K562 (cell line): ENCODE results near the gene AKNA. TPM values are rescaled to one million over a fixed set of nuclear protein-coding genes. Genes with fewer than 3 reads are reported as not detected.

Source experiments
- ARNT ChIP-seq, 2 experiments: fragments of 450-650 bp; IDR thresholded peaks; 2 replicates each; pipeline ENCODE4 v1.6.1; 2016; ENCODE audit warnings: mild to moderate bottlenecking in 1 of 2
- E2F3 ChIP-seq: fragments of 250-450 bp; sonication (Bioruptor Pico); IDR thresholded peaks from 2 replicates; pipeline ENCODE4 v1.4.0; 2020; ENCODE audit warnings: mild to moderate bottlenecking
- ESRRA ChIP-seq: fragments of 450-650 bp; IDR thresholded peaks from 2 replicates; pipeline ENCODE4 v1.6.1; 2014; ENCODE audit warnings: low read depth, mild to moderate bottlenecking, moderate library complexity, borderline replicate concordance
- FOXJ2 ChIP-seq: fragments of 200-800 bp; sonication (Bioruptor generic); IDR thresholded peaks from 2 replicates; pipeline ENCODE4 v1.6.1; 2016; ENCODE audit warnings: missing genetic modification characterization, missing compliant biosample characterization
- KDM5B ChIP-seq: fragments of 200-600 bp; sonication (generic); IDR thresholded peaks from 2 replicates; pipeline ENCODE4 v1.6.1; 2012; ENCODE audit warnings: low read depth, mild to moderate bottlenecking, moderate library complexity, low read length, control low read depth, inconsistent platforms; ENCODE audit not compliant: insufficient replicate concordance
- SAP30 ChIP-seq: fragments of 200-600 bp; sonication (generic); IDR thresholded peaks from 2 replicates; pipeline ENCODE4 v1.6.1; 2012; ENCODE audit warnings: borderline replicate concordance, low read depth, mild to moderate bottlenecking, moderate library complexity, low read length, control low read depth, inconsistent platforms; ENCODE audit not compliant: insufficient read depth, poor library complexity, severe bottlenecking
- polyA plus RNA-seq, 8 experiments: library from polyadenylated mRNA; depleted of rRNA in 4 of 8; stranded (reverse) in 5 of 8; unstranded in 3 of 8; fragments of >200 nt; fragmentation: Nextera tagmentation in 2 of 8; fragmentation: Illumina TruSeq in 1 of 8; extraction: Ambion mirVana in 2 of 8; extraction: Trizol in 1 of 8; gene quantifications; 2 replicates each; pipeline versions ENCODE4 v1.2.1 to v1.2.3, GENCODE V29; 2011 to 2014; ENCODE audit warnings: inconsistent platforms in 1 of 8, missing spikeins in 1 of 8
- total RNA-seq, 7 experiments: library from RNA; depleted of rRNA in 6 of 7; stranded (reverse); fragments of >200 nt in 6 of 7; fragmentation: Illumina TruSeq in 2 of 7; extraction: Trizol in 2 of 7; gene quantifications; 2 replicates each; pipeline versions ENCODE4 v1.2.1 to v1.2.3, GENCODE V29; 2011 to 2021; ENCODE audit warnings: low replicate concordance in 1 of 7
- TF ChIP-seq, protein P1 (sequence below): IDR thresholded peaks from 2 replicates; pipeline ENCODE4 v1.6.1; 2011; ENCODE audit warnings: borderline replicate concordance, low read depth, mild to moderate bottlenecking, moderate library complexity, low read length; ENCODE audit not compliant: insufficient read depth, poor library complexity, severe bottlenecking
- TF ChIP-seq, protein P2 (sequence below), 2 experiments: fragments of 250-450 bp in 1 of 2; fragments of 450-650 bp in 1 of 2; sonication (Bioruptor Pico) in 1 of 2; IDR thresholded peaks; 2 replicates each; pipeline versions ENCODE4 v1.6.1 to v1.8.0; 2016 to 2021; ENCODE audit warnings: mild to moderate bottlenecking in 2 of 2, moderate library complexity in 2 of 2, missing compliant biosample characterization in 1 of 2, missing genetic modification characterization in 1 of 2
- TF ChIP-seq, protein P3 (sequence below): fragments of 450-650 bp; IDR thresholded peaks from 2 replicates; pipeline ENCODE4 v1.6.1; 2016; ENCODE audit warnings: mild to moderate bottlenecking, moderate library complexity
- TF ChIP-seq, protein P4 (sequence below): fragments of 250-450 bp; sonication (Bioruptor Pico); IDR thresholded peaks from 2 replicates; pipeline ENCODE4 v1.8.0; 2022; ENCODE audit warnings: moderate library complexity, mild to moderate bottlenecking, inconsistent platforms

AKNA gene
- total and polyA plus RNA-seq, 9 of the 15 experiments (the other 6 are each of a cell fraction or from before 2014, with no cell fraction given), result 0.29 to 20.5 (median 3.9) TPM

DNA sequence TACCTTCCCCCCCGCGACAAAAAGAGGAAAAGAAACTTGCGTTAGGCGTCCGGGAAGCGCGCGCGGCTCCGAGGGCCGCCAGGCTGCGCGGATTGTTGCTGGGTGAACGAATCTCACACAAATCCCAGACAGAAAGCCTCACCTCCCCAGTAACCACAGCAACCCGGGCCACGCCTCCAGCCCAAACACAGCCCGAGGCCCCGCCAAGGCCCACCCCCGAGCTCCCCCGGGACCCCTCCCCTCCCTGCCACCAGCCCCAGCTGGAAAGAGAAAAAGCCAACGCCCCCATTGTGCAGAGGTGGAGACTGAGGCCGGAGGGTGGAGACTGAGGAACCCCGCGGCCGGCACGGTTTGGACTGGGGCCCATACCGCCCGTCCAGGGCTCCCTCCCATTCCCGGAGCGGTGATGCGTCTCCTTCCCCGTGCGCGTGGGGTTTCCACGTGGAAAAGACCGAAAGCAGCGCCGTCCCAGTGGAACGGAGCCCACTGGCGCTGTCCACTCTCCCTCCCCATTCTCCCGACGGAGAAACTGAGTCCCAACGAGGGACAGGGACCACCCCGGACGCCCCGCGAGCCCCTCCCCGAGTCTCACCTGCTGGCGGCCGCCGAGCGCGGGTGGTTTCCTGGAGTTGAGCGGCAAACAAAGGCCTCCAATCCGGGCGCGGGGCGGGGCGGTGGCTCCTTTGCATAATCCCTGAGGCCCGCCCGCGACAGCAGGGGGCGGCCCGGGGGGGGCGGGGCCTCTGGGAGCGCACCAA, 10.2 kb upstream of the AKNA start (continued):
- TF ChIP-seq, protein P1, sequence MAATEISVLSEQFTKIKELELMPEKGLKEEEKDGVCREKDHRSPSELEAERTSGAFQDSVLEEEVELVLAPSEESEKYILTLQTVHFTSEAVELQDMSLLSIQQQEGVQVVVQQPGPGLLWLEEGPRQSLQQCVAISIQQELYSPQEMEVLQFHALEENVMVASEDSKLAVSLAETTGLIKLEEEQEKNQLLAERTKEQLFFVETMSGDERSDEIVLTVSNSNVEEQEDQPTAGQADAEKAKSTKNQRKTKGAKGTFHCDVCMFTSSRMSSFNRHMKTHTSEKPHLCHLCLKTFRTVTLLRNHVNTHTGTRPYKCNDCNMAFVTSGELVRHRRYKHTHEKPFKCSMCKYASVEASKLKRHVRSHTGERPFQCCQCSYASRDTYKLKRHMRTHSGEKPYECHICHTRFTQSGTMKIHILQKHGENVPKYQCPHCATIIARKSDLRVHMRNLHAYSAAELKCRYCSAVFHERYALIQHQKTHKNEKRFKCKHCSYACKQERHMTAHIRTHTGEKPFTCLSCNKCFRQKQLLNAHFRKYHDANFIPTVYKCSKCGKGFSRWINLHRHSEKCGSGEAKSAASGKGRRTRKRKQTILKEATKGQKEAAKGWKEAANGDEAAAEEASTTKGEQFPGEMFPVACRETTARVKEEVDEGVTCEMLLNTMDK, result no peak
- TF ChIP-seq, protein P2, sequence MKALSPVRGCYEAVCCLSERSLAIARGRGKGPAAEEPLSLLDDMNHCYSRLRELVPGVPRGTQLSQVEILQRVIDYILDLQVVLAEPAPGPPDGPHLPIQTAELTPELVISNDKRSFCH (CRISPR knock-in tag; IDR thresholded peaks at IDR 0.05), result no peak
- TF ChIP-seq, protein P2 (tag; IDR thresholded peaks at IDR 0.05), result no peak
- peak; percentile 66 for TF ChIP-seq SAP30
- TF ChIP-seq ARNT (IDR thresholded peaks at IDR 0.05), result no peak
- TF ChIP-seq FOXJ2 (tag), result 0 out of 2 replicates have a peak, but pooled peaks have one; percentile 20
- no peak for TF ChIP-seq E2F3
- TF ChIP-seq KDM5B, result peak; percentile 35
- TF ChIP-seq, protein P3, sequence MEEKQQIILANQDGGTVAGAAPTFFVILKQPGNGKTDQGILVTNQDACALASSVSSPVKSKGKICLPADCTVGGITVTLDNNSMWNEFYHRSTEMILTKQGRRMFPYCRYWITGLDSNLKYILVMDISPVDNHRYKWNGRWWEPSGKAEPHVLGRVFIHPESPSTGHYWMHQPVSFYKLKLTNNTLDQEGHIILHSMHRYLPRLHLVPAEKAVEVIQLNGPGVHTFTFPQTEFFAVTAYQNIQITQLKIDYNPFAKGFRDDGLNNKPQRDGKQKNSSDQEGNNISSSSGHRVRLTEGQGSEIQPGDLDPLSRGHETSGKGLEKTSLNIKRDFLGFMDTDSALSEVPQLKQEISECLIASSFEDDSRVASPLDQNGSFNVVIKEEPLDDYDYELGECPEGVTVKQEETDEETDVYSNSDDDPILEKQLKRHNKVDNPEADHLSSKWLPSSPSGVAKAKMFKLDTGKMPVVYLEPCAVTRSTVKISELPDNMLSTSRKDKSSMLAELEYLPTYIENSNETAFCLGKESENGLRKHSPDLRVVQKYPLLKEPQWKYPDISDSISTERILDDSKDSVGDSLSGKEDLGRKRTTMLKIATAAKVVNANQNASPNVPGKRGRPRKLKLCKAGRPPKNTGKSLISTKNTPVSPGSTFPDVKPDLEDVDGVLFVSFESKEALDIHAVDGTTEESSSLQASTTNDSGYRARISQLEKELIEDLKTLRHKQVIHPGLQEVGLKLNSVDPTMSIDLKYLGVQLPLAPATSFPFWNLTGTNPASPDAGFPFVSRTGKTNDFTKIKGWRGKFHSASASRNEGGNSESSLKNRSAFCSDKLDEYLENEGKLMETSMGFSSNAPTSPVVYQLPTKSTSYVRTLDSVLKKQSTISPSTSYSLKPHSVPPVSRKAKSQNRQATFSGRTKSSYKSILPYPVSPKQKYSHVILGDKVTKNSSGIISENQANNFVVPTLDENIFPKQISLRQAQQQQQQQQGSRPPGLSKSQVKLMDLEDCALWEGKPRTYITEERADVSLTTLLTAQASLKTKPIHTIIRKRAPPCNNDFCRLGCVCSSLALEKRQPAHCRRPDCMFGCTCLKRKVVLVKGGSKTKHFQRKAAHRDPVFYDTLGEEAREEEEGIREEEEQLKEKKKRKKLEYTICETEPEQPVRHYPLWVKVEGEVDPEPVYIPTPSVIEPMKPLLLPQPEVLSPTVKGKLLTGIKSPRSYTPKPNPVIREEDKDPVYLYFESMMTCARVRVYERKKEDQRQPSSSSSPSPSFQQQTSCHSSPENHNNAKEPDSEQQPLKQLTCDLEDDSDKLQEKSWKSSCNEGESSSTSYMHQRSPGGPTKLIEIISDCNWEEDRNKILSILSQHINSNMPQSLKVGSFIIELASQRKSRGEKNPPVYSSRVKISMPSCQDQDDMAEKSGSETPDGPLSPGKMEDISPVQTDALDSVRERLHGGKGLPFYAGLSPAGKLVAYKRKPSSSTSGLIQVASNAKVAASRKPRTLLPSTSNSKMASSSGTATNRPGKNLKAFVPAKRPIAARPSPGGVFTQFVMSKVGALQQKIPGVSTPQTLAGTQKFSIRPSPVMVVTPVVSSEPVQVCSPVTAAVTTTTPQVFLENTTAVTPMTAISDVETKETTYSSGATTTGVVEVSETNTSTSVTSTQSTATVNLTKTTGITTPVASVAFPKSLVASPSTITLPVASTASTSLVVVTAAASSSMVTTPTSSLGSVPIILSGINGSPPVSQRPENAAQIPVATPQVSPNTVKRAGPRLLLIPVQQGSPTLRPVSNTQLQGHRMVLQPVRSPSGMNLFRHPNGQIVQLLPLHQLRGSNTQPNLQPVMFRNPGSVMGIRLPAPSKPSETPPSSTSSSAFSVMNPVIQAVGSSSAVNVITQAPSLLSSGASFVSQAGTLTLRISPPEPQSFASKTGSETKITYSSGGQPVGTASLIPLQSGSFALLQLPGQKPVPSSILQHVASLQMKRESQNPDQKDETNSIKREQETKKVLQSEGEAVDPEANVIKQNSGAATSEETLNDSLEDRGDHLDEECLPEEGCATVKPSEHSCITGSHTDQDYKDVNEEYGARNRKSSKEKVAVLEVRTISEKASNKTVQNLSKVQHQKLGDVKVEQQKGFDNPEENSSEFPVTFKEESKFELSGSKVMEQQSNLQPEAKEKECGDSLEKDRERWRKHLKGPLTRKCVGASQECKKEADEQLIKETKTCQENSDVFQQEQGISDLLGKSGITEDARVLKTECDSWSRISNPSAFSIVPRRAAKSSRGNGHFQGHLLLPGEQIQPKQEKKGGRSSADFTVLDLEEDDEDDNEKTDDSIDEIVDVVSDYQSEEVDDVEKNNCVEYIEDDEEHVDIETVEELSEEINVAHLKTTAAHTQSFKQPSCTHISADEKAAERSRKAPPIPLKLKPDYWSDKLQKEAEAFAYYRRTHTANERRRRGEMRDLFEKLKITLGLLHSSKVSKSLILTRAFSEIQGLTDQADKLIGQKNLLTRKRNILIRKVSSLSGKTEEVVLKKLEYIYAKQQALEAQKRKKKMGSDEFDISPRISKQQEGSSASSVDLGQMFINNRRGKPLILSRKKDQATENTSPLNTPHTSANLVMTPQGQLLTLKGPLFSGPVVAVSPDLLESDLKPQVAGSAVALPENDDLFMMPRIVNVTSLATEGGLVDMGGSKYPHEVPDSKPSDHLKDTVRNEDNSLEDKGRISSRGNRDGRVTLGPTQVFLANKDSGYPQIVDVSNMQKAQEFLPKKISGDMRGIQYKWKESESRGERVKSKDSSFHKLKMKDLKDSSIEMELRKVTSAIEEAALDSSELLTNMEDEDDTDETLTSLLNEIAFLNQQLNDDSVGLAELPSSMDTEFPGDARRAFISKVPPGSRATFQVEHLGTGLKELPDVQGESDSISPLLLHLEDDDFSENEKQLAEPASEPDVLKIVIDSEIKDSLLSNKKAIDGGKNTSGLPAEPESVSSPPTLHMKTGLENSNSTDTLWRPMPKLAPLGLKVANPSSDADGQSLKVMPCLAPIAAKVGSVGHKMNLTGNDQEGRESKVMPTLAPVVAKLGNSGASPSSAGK, result peak; percentile 77
- TF ChIP-seq ESRRA, result no peak
- TF ChIP-seq, protein P4, sequence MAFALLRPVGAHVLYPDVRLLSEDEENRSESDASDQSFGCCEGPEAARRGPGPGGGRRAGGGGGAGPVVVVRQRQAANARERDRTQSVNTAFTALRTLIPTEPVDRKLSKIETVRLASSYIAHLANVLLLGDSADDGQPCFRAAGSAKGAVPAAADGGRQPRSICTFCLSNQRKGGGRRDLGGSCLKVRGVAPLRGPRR (CRISPR knock-in tag), result no peak
